ENCODE measurements around the gene PLEKHM2. TPM values are rescaled to one million over a fixed set of nuclear protein-coding genes. Genes with fewer than 3 reads are reported as not detected.

The PLEKHM2 gene
- total RNA-seq, 1 donor from 2014 or later: 80.4 TPM

GRCh38 chr1:15756143-15757015 is 72.3 kb downstream of the PLEKHM2 start:
- Histone ChIP-seq H3K27me3 (ENCODE audit: low read depth) (peaks cover 30% of the 10 kb centered on the region), H3K27ac (no peak overlapping the region), H3K4me1 (peaks cover 37% of the 10 kb centered on the region), H3K9me3 (no peaks in the 10 kb centered on the region), H3K4me3 (no peak overlapping the region), H3K36me3 (no peaks in the 10 kb centered on the region)
- DNase-seq (no peak), ATAC-seq (no peak)
- intact Hi-C loops (cut with DNase I): no loop called here
- no peak for TF ChIP-seq CTCF (IDR thresholded peaks at IDR 0.05)

- Histone ChIP-seq H3K4me1 (peaks cover 37% of the 10 kb centered on the region), H3K27ac (no peak overlapping the region), H3K36me3 (no peaks in the 10 kb centered on the region), H3K27me3 (ENCODE audit: low read depth) (peaks cover 30% of the 10 kb centered on the region), H3K9me3 (no peaks in the 10 kb centered on the region), H3K4me3 (no peak overlapping the region)
- no peak for DNase-seq
- intact Hi-C loops (cut with DNase I): no loop called here
- ATAC-seq: no peak
- TF ChIP-seq CTCF (IDR thresholded peaks at IDR 0.05): no peak
Measured at GRCh38 chr1:15757016-15757543, 73.0 kb downstream of the PLEKHM2 start.

DNA sequence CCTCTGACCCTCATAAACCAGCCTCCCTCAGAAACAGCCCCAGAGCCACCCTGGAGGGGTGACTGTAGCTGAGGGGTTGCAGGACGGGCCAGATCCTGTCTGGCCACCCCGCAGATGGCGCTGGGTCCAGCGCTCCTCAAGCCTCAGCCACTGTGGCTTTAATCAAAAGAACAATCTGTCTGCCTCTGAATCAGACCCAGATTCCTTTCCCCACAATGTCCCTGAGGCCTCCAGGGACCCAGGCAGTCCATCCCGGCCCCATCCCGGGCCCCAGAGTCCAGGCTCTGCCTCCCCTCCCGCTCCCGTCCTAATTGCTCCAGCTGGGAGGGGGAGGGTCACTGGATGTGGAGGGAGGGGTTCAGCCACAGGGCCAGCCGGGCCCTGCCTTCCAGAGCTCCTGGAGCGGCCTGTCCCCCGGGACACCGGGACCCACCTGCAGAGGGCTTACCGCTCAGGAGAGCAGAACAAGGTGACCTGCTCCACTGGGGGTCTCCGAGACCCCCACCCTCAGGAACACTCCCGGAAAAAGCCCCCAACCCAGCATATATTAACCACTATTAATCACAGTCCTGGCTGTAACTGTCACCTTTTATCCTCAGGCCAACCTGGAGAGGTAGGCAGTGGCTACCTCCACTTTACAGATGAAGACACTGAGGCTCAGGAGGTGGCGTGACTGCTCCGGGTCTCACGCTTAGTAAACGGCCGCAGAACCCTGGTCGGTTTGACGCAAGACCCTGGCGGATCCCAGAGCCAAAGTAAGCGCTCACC is 73.6 kb downstream of the PLEKHM2 start:
- H3K36me3 ChIP-seq: no peaks in the 10 kb centered on the region
- H3K27ac ChIP-seq: peak overlapping the region; percentile 76
- DNase-seq (no peak), ATAC-seq (peak in 1 of 2 donors; percentile 20)
- H3K27me3 ChIP-seq (ENCODE audit: low read depth): peaks cover 30% of the 10 kb centered on the region
- peaks cover 37% of the 10 kb centered on the region for H3K4me1 ChIP-seq
- intact Hi-C loops (cut with DNase I): no loop called here
- no peaks in the 10 kb centered on the region for H3K9me3 ChIP-seq
- H3K4me3 ChIP-seq: peak overlapping the region; percentile 61
- no peak for TF ChIP-seq CTCF (IDR thresholded peaks at IDR 0.05)

DNA sequence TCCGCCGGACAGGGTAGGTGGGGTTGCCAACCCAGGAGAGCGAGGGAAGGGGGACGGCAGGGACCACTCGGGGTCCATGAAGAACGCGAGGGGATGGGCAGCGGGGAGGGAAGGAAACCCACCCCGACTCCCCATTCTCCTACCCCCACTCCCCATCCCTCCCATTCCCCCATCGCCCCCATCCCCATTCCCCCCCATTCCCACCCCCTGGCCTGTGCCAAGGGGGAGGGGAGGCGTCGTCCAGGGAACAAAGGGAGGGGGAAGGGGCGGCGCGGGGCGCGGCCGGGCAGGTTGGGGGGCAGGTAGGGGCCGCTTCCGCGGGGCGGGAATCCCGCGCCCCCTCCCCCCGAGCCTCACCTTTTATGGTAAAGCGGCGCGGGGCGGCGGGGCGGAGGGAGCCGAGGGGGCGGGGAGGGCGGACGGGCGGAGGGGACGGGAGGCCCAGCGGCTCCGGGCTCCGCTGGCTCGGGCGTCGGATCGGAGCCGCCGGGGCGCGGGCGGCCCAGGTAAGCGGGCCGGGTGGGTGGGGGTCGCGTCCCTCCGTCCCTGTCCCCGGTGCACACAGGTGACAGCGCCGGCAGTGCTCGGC is 74.3 kb downstream of the PLEKHM2 start, which contains the start of gene FBLIM1:
FBLIM1 (plus strand) TSS at position 453 of the 589 bp plus-strand sequence. CDS start 6,189 bp downstream, outside the sequence.
- H3K9me3 ChIP-seq: no peaks in the 10 kb centered on the region
- H3K4me3 ChIP-seq: peak within 1 kb of the TSS; percentile 61
- ATAC-seq (peak; percentile 40), DNase-seq (no peak)
- H3K36me3 ChIP-seq: no peaks in the 10 kb centered on the region
- no peak for TF ChIP-seq CTCF (IDR thresholded peaks at IDR 0.05)
- peak within 1 kb of the TSS; percentile 76 for H3K27ac ChIP-seq
- intact Hi-C loops (cut with DNase I): no loop called here
- H3K4me1 ChIP-seq: peaks cover 37% of the 10 kb centered on the region
- H3K27me3 ChIP-seq (ENCODE audit: low read depth): peaks cover 30% of the 10 kb centered on the region
